ENCODE data around the gene ARHGEF38. TPM values are rescaled to one million over a fixed set of nuclear protein-coding genes. Genes with fewer than 3 reads are reported as not detected.

ARHGEF38 gene
- polyA plus RNA-seq, 3 donors = not detected

DNA sequence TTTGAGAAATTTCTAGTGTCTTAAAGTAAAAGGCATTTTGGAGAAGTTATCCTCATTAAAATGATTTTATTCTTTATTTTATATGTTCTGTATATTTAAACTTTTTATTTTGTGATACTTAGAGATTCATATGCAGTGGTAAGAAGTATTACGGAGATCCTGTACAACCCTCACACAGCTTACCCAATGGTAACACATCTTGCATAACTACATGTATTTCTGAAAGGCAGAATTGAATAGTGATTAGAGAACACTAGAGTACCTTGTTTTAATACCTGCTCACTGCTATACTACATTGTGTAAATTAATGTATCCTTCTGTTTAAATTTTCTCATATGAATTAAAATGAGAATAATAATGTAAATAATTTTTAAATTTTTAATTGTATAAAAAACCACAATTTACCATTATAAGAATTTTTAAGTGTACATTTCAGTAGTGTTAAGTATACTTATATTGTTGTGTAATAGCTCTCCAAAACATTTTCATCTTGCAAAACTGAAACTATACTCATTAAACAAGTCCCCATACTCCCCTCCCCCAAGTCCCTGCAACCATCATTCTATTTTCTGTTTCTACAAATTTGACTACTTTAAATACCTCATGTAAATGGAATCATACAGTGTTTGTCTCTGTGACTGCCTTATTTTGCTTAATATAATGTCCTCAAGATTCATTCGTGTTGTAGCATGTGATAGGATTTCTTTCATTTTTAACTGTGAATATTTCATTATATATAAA lies 110.7 kb downstream of the ARHGEF38 start:
- Mint-ChIP-seq H3K4me3 (no peak overlapping the region), H3K4me1 (peaks cover 2% of the 10 kb centered on the region), H3K27me3 (ENCODE audit: low read depth in 3 of 3) (no peaks in the 10 kb centered on the region), H3K9me3 (no peaks in the 10 kb centered on the region), H3K27ac (no peak overlapping the region), H3K36me3 (no peaks in the 10 kb centered on the region)
- Histone ChIP-seq H2AFZ (ENCODE audit: insufficient read depth, low read depth, low read length, poor library complexity, severe bottlenecking) (no peak overlapping the region), H3K4me3 (replicated peaks in 1 of 3; ENCODE audit: low read depth in 2 of 3, low read length in 3 of 3) (no peak overlapping the region), H3K27ac (ENCODE audit: low read depth in 1 of 2, low read length in 2 of 2) (no peak overlapping the region), H3K9me3 (replicated peaks in 1 of 2; ENCODE audit: control insufficient read depth in 1 of 2, insufficient read depth in 1 of 2, low read length in 2 of 2) (no peaks in the 10 kb centered on the region), H3K9ac (ENCODE audit: insufficient read depth, low read length, poor library complexity, severe bottlenecking) (no peak overlapping the region), H3K4me1 (ENCODE audit: control insufficient read depth in 1 of 2, insufficient read depth in 2 of 2, low read length in 2 of 2) (no peaks in the 10 kb centered on the region), H3K4me2 (replicated peaks; ENCODE audit: extremely low read depth, low read length, poor library complexity, severe bottlenecking) (no peak overlapping the region), H3K27me3 (ENCODE audit: control insufficient read depth in 2 of 2, insufficient read depth in 2 of 2, low read length in 2 of 2) (no peaks in the 10 kb centered on the region), H3K36me3 (replicated peaks in 1 of 2; ENCODE audit: control insufficient read depth in 1 of 2, insufficient read depth in 2 of 2, low read length in 2 of 2) (no peaks in the 10 kb centered on the region), H3K79me2 (ENCODE audit: insufficient read depth, low read length) (no peaks in the 10 kb centered on the region), H4K20me1 (ENCODE audit: insufficient read depth, low read length) (no peaks in the 10 kb centered on the region)
- intact Hi-C loops (cut with micrococcal nuclease) = no loop called here
- no CpG with 5 or more reads among the region's 2 CpGs for WGBS (ENCODE audit: insufficient coverage)
- DNase-seq = no peak
- TF ChIP-seq, protein P1, sequence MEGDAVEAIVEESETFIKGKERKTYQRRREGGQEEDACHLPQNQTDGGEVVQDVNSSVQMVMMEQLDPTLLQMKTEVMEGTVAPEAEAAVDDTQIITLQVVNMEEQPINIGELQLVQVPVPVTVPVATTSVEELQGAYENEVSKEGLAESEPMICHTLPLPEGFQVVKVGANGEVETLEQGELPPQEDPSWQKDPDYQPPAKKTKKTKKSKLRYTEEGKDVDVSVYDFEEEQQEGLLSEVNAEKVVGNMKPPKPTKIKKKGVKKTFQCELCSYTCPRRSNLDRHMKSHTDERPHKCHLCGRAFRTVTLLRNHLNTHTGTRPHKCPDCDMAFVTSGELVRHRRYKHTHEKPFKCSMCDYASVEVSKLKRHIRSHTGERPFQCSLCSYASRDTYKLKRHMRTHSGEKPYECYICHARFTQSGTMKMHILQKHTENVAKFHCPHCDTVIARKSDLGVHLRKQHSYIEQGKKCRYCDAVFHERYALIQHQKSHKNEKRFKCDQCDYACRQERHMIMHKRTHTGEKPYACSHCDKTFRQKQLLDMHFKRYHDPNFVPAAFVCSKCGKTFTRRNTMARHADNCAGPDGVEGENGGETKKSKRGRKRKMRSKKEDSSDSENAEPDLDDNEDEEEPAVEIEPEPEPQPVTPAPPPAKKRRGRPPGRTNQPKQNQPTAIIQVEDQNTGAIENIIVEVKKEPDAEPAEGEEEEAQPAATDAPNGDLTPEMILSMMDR (IDR thresholded peaks at IDR 0.05) = no peak

DNA sequence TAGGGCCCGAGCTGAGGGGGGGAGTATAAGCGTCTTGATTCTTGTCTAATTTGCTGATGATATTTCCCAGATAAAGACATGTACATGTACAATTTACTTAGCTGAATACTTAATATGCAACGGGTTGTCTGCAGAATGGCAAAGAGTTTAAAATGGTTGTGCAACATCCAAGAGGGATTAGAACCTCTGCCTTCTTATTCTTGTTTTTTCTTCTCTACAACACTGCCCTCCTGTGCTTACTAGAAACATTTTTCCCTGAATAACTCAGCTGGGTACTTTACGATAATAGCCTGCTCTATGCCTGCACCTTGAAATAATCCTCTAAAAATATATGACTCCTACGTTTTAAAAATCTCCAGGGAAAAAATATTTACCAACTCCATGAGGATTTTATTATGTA lies 114.3 kb downstream of the ARHGEF38 start:
- Histone ChIP-seq H3K27me3 (ENCODE audit: control insufficient read depth in 2 of 2, insufficient read depth in 2 of 2, low read length in 2 of 2) (no peaks in the 10 kb centered on the region), H2AFZ (ENCODE audit: insufficient read depth, low read depth, low read length, poor library complexity, severe bottlenecking) (no peak overlapping the region), H3K4me2 (replicated peaks; ENCODE audit: extremely low read depth, low read length, poor library complexity, severe bottlenecking) (no peak overlapping the region), H4K20me1 (ENCODE audit: insufficient read depth, low read length) (no peaks in the 10 kb centered on the region), H3K36me3 (replicated peaks in 1 of 2; ENCODE audit: control insufficient read depth in 1 of 2, insufficient read depth in 2 of 2, low read length in 2 of 2) (no peaks in the 10 kb centered on the region), H3K9ac (ENCODE audit: insufficient read depth, low read length, poor library complexity, severe bottlenecking) (no peak overlapping the region), H3K4me3 (replicated peaks in 1 of 3; ENCODE audit: low read depth in 2 of 3, low read length in 3 of 3) (no peak overlapping the region), H3K27ac (ENCODE audit: low read depth in 1 of 2, low read length in 2 of 2) (no peak overlapping the region), H3K9me3 (replicated peaks in 1 of 2; ENCODE audit: control insufficient read depth in 1 of 2, insufficient read depth in 1 of 2, low read length in 2 of 2) (no peaks in the 10 kb centered on the region), H3K4me1 (ENCODE audit: control insufficient read depth in 1 of 2, insufficient read depth in 2 of 2, low read length in 2 of 2) (no peaks in the 10 kb centered on the region), H3K79me2 (ENCODE audit: insufficient read depth, low read length) (no peaks in the 10 kb centered on the region)
- no peak for DNase-seq
- 50% methylated on average over 1 of the region's 5 CpGs for WGBS (ENCODE audit: insufficient coverage)
- Mint-ChIP-seq H3K36me3 (no peaks in the 10 kb centered on the region), H3K9me3 (no peaks in the 10 kb centered on the region), H3K4me1 (peaks cover 2% of the 10 kb centered on the region), H3K27me3 (ENCODE audit: low read depth in 3 of 3) (peaks cover 0 to 3% (median 1%) of the 10 kb centered on the region in 3 donors), H3K4me3 (no peak overlapping the region), H3K27ac (no peak overlapping the region)
- TF ChIP-seq, protein P1 (IDR thresholded peaks at IDR 0.05) = no peak
- intact Hi-C loops (cut with micrococcal nuclease) = no loop called here

All from CD14-positive monocyte (primary cell).